SK-N-SH (cell line): ENCODE measurements around the gene AHCY. TPM values are rescaled to one million over a fixed set of nuclear protein-coding genes. Genes with fewer than 3 reads are reported as not detected.
"Not testable (repeated sequence)": the region's sequence is repeated elsewhere in the genome, so short reads cannot be mapped to it uniquely, and the experiment has no call there.

Source experiments
- CTCF ChIA-PET: fragments of 300-600, 350-600 bp; formaldehyde crosslinking; extraction: SDS; loops from one replicate; lab custom pipeline; 2021; lab: Yijun Ruan, JAX
- POLR2A ChIA-PET: fragments of 350-600 bp; sonication (Branson Sonifier 250); formaldehyde crosslinking; extraction: SDS; loops from one replicate; lab custom pipeline; 2020; ENCODE audit warnings: antibody characterized with exemption, inconsistent platforms; lab: Yijun Ruan, JAX
- DNase-seq: peaks from one replicate; pipeline ENCODE4 v3.0.0; 2012
- H2AFZ ChIP-seq: fragments of 200-600 bp; sonication (generic); 2 replicates; pipeline ENCODE4 v1.8.1; 2016; ENCODE audit warnings: antibody characterized with exemption, mild to moderate bottlenecking, low read depth
- H3F3A ChIP-seq: fragments of 200-600 bp; sonication (generic); replicated peaks from 2 replicates; pipeline ENCODE3; 2016; ENCODE audit warnings: antibody characterized with exemption, mild to moderate bottlenecking; ENCODE audit not compliant: insufficient read depth
- H3K27ac ChIP-seq, 2 experiments: fragments of 200-500 bp in 1 of 2; fragments of 200-600 bp in 1 of 2; sonication (Bioruptor generic) in 1 of 2; sonication (generic), shearing (Covaris generic) in 1 of 2; 2 replicates each; pipeline versions ENCODE4 v1.5.1 to v1.6.1; 2014 to 2016; ENCODE audit warnings: low read depth in 2 of 2, inconsistent platforms in 1 of 2, low read length in 1 of 2, mild to moderate bottlenecking in 1 of 2, mixed read lengths in 1 of 2
- H3K27me3 ChIP-seq: fragments of 200-600 bp; sonication (generic), shearing (Covaris generic); 2 replicates; pipeline ENCODE4 v1.6.1; 2016; ENCODE audit warnings: mixed run types; ENCODE audit not compliant: insufficient read depth
- H3K36me3 ChIP-seq, 2 experiments: fragments of 200-500 bp in 1 of 2; fragments of 200-600 bp in 1 of 2; sonication (Bioruptor generic) in 1 of 2; sonication (generic) in 1 of 2; replicated peaks in 1 of 2; 2 replicates each; pipeline versions ENCODE3 to v1.5.1; 2014 to 2016; ENCODE audit warnings: low read length in 1 of 2, mild to moderate bottlenecking in 1 of 2; ENCODE audit not compliant: insufficient read depth in 2 of 2, control insufficient read depth in 1 of 2
- H3K4me1 ChIP-seq, 2 experiments: fragments of 200-500 bp in 1 of 2; fragments of 200-600 bp in 1 of 2; sonication (Bioruptor generic) in 1 of 2; sonication (generic), shearing (Covaris generic) in 1 of 2; 2 replicates each; pipeline versions ENCODE4 v1.5.1 to v1.6.1; 2014 to 2016; ENCODE audit warnings: low read depth in 1 of 2, low read length in 1 of 2, mixed run types in 1 of 2; ENCODE audit not compliant: insufficient read depth in 2 of 2, control insufficient read depth in 1 of 2
- H3K4me2 ChIP-seq: fragments of 200-600 bp; sonication (generic), shearing (Covaris generic); 2 replicates; pipeline ENCODE4 v1.6.1; 2017; ENCODE audit warnings: mixed run types
- H3K4me3 ChIP-seq, 2 experiments: fragments of 200-500 bp in 1 of 2; fragments of 200-600 bp in 1 of 2; sonication (Bioruptor generic) in 1 of 2; sonication (generic), shearing (Covaris generic) in 1 of 2; 2 replicates each; pipeline versions ENCODE4 v1.5.1 to v1.8.1; 2014 to 2016; ENCODE audit warnings: low read depth in 2 of 2, inconsistent platforms in 1 of 2, low read length in 1 of 2, mild to moderate bottlenecking in 1 of 2, mixed read lengths in 1 of 2, moderate library complexity in 1 of 2
- H3K79me2 ChIP-seq: fragments of 200-600 bp; sonication (generic); 2 replicates; pipeline ENCODE4 v1.8.1; 2017; ENCODE audit warnings: mild to moderate bottlenecking; ENCODE audit not compliant: insufficient read depth
- H3K9ac ChIP-seq: fragments of 200-600 bp; sonication (generic); 2 replicates; pipeline ENCODE4 v1.6.1; 2017; ENCODE audit warnings: mixed run types
- H3K9me2 ChIP-seq: fragments of 200-600 bp; sonication (generic); 2 replicates; pipeline ENCODE4 v1.6.1; 2017; ENCODE audit warnings: mixed run types
- H3K9me3 ChIP-seq: fragments of 200-600 bp; sonication (generic); 2 replicates; pipeline ENCODE4 v1.6.1; 2017; ENCODE audit warnings: mixed run types, mild to moderate bottlenecking, moderate library complexity
- H4K20me1 ChIP-seq: fragments of 200-600 bp; sonication (generic); 2 replicates; pipeline ENCODE4 v1.6.1; 2017; ENCODE audit warnings: mild to moderate bottlenecking, mixed run types; ENCODE audit not compliant: insufficient read depth
- GATA2 ChIP-seq: sonication (generic); formaldehyde crosslinking; IDR thresholded peaks from 2 replicates; pipeline ENCODE4 v1.5.0; 2020; ENCODE audit warnings: mild to moderate bottlenecking, missing genetic modification reagents
- SMC3 ChIP-seq: IDR thresholded peaks from 2 replicates; pipeline ENCODE4 v1.6.1; 2012; ENCODE audit warnings: low read depth, low read length, improper control_type of control experiment
- TAF1 ChIP-seq: IDR thresholded peaks from 2 replicates; pipeline ENCODE4 v1.6.1; 2012; ENCODE audit warnings: low read depth, mild to moderate bottlenecking, low read length, moderate library complexity, borderline replicate concordance
- ZBTB33 ChIP-seq: IDR thresholded peaks from 2 replicates; pipeline ENCODE4 v1.4.0; 2012; ENCODE audit warnings: low read depth, borderline replicate concordance
- WGBS: methylation state at CpG from one replicate; pipeline ENCODE4 v1.1.6; 2017; ENCODE audit warnings: low lambda C conversion rate; 5-methylcytosine and 5-hydroxymethylcytosine counted together
- polyA plus RNA-seq, 3 experiments: library from polyadenylated mRNA; depleted of rRNA; stranded (reverse); fragments of >200 nt; gene quantifications; 2 replicates each; pipeline ENCODE4 v1.2.3, GENCODE V29; 2012
- TF ChIP-seq, protein P1 (sequence below): fragments of 150-350 bp; IDR thresholded peaks from 2 replicates; pipeline ENCODE4 v1.6.1; 2016; ENCODE audit warnings: mild to moderate bottlenecking, low read depth, low read length

AHCY gene
- polyA plus RNA-seq, 1 of the 3 experiments (the other 2 are of a cell fraction) = 196 TPM

- Histone ChIP-seq H3K79me2 (no peaks in the 10 kb centered on the region), H3K4me2 (no peak overlapping the region), H3K4me1 (peaks cover 0 to 5% of the 10 kb centered on the region in 2 experiments; a peak in 1 of 4 replicates), H2AFZ (no peak overlapping the region), H3K27ac (no peak overlapping the region), H3K9me2 (no peaks in the 10 kb centered on the region), H3F3A (peaks cover 2% of the 10 kb centered on the region), H4K20me1 (no peaks in the 10 kb centered on the region), H3K9ac (no peak overlapping the region)
- CTCF ChIA-PET = interaction anchor here (0.7 kb wide), 1 partner anchor 300 kb away, joined by 3 read pairs; no protein-coding TSS in a partner anchor
- POLR2A ChIA-PET = no interaction called here
- 53% methylated on average over 1 of the region's 1 CpG for WGBS
- TF ChIP-seq GATA2 = no peak
- TF ChIP-seq SMC3 = no peak
- TF ChIP-seq ZBTB33 = no peak
- TF ChIP-seq TAF1 = no peak
- TF ChIP-seq, protein P1, sequence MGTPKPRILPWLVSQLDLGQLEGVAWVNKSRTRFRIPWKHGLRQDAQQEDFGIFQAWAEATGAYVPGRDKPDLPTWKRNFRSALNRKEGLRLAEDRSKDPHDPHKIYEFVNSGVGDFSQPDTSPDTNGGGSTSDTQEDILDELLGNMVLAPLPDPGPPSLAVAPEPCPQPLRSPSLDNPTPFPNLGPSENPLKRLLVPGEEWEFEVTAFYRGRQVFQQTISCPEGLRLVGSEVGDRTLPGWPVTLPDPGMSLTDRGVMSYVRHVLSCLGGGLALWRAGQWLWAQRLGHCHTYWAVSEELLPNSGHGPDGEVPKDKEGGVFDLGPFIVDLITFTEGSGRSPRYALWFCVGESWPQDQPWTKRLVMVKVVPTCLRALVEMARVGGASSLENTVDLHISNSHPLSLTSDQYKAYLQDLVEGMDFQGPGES = no peak
- TF ChIP-seq, all 33 proteins: peak for 0
- Histone ChIP-seq H3K9me3 (peaks cover 9% of the 10 kb centered on the region; the same call in 1 of the 2 replicates), H3K27me3 (no peaks in the 10 kb centered on the region), H3K36me3 (no peaks in the 10 kb centered on the region), H3K4me3 (no peak overlapping the region)
- DNase-seq = no peak
Observed at GRCh38 chr20:34242879-34243278, 60.3 kb downstream of the AHCY start.

DNA sequence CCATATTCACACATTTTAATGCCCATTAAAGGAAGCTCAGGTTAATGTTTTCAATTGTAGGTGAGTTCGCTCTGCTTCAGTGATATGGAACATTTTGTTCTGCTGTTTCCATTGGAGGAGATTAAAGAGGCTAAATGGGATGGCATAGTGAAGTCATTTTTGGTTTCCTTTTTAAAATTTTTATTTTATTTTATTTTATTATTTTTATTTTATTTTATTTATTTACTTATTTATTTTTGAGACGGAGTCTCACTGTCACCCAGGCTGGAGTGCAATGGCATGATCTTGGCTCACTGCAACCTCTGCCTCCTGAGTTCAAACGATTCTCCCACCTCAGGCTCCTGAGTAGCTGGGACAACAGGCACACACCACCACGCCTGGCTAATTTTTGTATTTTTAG lies 61.1 kb downstream of the AHCY start:
- H4K20me1 ChIP-seq, H3K4me3 ChIP-seq, H2AFZ ChIP-seq, H3K36me3 ChIP-seq, H3K27ac ChIP-seq, H3K4me1 ChIP-seq, H3K9ac ChIP-seq, H3K9me2 ChIP-seq, H3K4me2 ChIP-seq, DNase-seq, H3F3A ChIP-seq, H3K27me3 ChIP-seq, H3K79me2 ChIP-seq, POLR2A ChIA-PET: not testable (repeated sequence)
- CTCF ChIA-PET = interaction anchor here (0.7 kb wide), 1 partner anchor 15 kb away, joined by 4 read pairs; no protein-coding TSS in a partner anchor
- peaks cover 13% of the 10 kb centered on the region; the same call in 1 of the 2 replicates for H3K9me3 ChIP-seq
- 73% methylated on average over 4 of the region's 4 CpGs for WGBS
